GM13977 (cell line): Measurements from ENCODE around the gene TSPAN9.

Experiments
- DNase-seq: peaks from one replicate; pipeline ENCODE4 v3.0.0; 2012; ENCODE audit warnings: low spot score
- CTCF ChIP-seq: IDR thresholded peaks from 2 replicates; pipeline ENCODE4 v1.5.1; 2012; ENCODE audit warnings: mild to moderate bottlenecking, control low read depth; ENCODE audit not compliant: insufficient read depth; ENCODE audit errors: extremely low read depth, missing control alignments
- in situ Hi-C: fragments of 300-500 bp; cut with MboI; formaldehyde crosslinking; loops from one replicate; pipeline ENCODE4 v1.12.0; 2022; ENCODE audit warnings: low sequenced_read_pairs, low pct_unique_long_range_greater_than_20kb, mixed read lengths, inconsistent platforms; ENCODE audit not compliant: unreplicated experiment

TSPAN9 gene

GRCh38 chr12:3149515-3150307, 72.5 kb downstream of the TSPAN9 start:
- no peak for TF ChIP-seq CTCF
- no peak for DNase-seq
- in situ Hi-C loops: no loop called here

DNA sequence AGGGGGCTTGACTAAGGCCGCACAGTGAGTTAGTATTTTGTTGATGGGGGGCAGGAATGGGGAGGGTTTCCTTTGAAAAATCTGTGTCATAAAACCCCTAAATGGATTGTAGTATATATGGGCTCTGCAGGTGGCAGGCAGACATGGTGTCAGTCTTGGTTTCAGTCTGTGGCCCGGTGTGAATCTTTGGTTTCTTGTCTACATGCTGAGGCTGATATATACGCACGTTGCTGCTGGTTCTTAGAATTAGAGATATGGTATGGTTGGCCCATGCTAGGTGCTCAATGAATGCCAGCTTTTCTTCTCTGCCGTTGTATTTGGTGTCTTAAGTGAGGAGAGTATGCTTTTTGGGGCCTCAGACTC, 73.1 kb downstream of the TSPAN9 start:
- TF ChIP-seq CTCF: no peak
- DNase-seq: no peak
- in situ Hi-C loops: no loop called here

DNA sequence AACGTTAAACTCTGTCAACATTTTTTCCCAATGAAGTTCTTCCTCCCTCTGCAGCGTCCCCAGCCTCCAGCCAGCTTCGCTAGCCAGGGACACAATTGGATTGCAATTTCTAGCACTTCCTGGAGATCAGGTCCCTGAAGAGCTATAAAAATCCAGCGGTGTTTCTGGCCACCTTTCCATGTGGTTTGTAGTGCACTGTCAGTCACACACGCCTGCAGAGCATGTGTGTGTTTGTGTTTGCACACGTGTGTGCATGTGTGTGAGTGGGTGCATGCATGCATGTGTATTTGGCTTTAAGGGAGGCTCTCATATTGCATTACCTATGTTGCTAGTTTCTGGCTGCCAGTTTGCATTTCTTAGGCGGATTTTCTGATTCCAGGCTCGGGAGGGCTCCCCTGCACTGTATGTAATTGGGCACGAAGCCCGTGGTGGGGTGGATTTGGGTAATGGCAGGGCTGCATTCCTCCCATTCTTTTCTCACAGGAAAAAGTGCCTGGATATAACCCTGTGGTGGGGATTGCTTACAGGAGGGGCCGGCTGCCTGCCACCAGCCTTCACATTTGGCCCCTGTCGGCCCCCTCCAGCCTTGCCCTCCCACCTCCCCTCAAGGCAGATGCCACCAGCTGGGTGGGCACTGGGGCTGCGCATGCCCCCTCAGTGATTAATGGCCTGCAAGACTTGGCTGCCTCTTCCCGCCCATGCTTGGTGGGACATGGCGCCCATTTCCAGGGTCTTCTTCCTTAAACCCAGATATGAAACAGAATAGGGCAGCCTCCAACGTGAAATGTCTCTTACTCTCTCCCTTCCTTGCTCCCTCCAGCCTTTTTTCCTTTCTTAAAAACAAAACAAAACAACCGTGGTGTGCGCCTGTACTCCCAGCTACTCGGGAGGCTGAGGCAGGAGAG, 74.0 kb downstream of the TSPAN9 start:
- TF ChIP-seq CTCF: no peak
- in situ Hi-C loops: no loop called here
- no peak for DNase-seq

GRCh38 chr12:3152011-3152511, 74.9 kb downstream of the TSPAN9 start:
- DNase-seq: no peak
- TF ChIP-seq CTCF: no peak
- in situ Hi-C loops: no loop called here

- TF ChIP-seq CTCF: no peak
- in situ Hi-C loops: no loop called here
- DNase-seq: no peak
These were observed 75.7 kb downstream of the TSPAN9 start for GRCh38 chr12:3152892-3153291.

- in situ Hi-C loops: no loop called here
- DNase-seq: no peak
- no peak for TF ChIP-seq CTCF
These were observed 76.8 kb downstream of the TSPAN9 start for GRCh38 chr12:3154006-3154405.
